Measurements from ENCODE around the gene EGF.

- no peak for TF ChIP-seq GATA3 (IDR thresholded peaks at IDR 0.05; ENCODE audit: low read depth, low read length)
- no peak for TF ChIP-seq GATA2 (IDR thresholded peaks at IDR 0.05; ENCODE audit: low read depth, low read length)
Measured at GRCh38 chr4:109989618-109990017, 76.9 kb downstream of the EGF start.

All from SH-SY5Y (cell line).